ENCODE measurements around the gene MRPS14. TPM values are rescaled to one million over a fixed set of nuclear protein-coding genes. Genes with fewer than 3 reads are reported as not detected.

MRPS14 gene
- 21.1 and 37.3 TPM in 2 replicates for total RNA-seq (2011; cell fraction: chromatin; rRNA removed; ENCODE audit: low replicate concordance)
- total RNA-seq (2011; cell fraction: nucleolus; rRNA removed) = 16.8 and 19.3 TPM in 2 replicates
- 28.0 and 54.0 TPM in 2 replicates for total RNA-seq (2011; cell fraction: nucleoplasm; rRNA removed)
- total RNA-seq (2014; rRNA removed) (36.2 and 54.9 TPM in 2 replicates), total RNA-seq (2014; rRNA removed; fragmentation: Illumina TruSeq; extraction: Trizol) (52.1 and 54.4 TPM in 2 replicates), total RNA-seq (2015; rRNA removed; fragmentation: Illumina TruSeq; extraction: Trizol) (32.5 and 38.1 TPM in 2 replicates), total RNA-seq (2021) (50.2 and 51.9 TPM in 2 replicates), polyA plus RNA-seq (2011; rRNA removed) (64.1 and 78.2 TPM in 2 replicates), polyA plus RNA-seq (2014; fragmentation: Illumina TruSeq; extraction: Trizol) (41.6 and 52.1 TPM in 2 replicates), polyA plus RNA-seq (2014; fragmentation: Nextera tagmentation; extraction: Ambion mirVana) (100 to 1,000 TPM; 215 to 231 TPM), polyA plus RNA-seq (2014; rRNA removed) (55.3 and 74.1 TPM in 2 replicates), polyA minus RNA-seq (2011; rRNA and poly(A)+ RNA removed) (36.3 and 40.6 TPM in 2 replicates), Bru-seq, nascent RNA (percentile 94 among the genes with signal in this experiment), BruChase-seq, experiment 1, labeled RNA remaining after a 2-hour chase (percentile 83 among the genes with signal in this experiment), BruChase-seq, experiment 2, labeled RNA remaining after a 6-hour chase (percentile 80 among the genes with signal in this experiment)
- 29.7 and 49.3 TPM in 2 replicates for polyA plus RNA-seq (2011; cell fraction: cytosol; rRNA removed)
- 45.1 and 60.4 TPM in 2 replicates for polyA plus RNA-seq (2011; cell fraction: nucleus; rRNA removed)
- 34.4 and 50.9 TPM in 2 replicates for polyA plus RNA-seq (2012)
- 11.5 and 13.2 TPM in 2 replicates for polyA minus RNA-seq (2011; cell fraction: cytosol; rRNA and poly(A)+ RNA removed)
- 16.8 and 28.3 TPM in 2 replicates for polyA minus RNA-seq (2011; cell fraction: nucleus; rRNA and poly(A)+ RNA removed)
- long read RNA-seq, experiment 1, transcript MRPS14-201 (3 exons, 910 nt) = minor isoform, 6 of 128 reads
- long read RNA-seq, experiment 1, transcript MRPS14-202 (3 exons, 2,115 nt) = major isoform, 102 of 128 reads
- long read RNA-seq, experiment 1, partial matches to known transcripts = 5 of 128 reads
- long read RNA-seq, experiment 1, other reads (novel, unspliced or antisense) = 15 of 128 reads
- long read RNA-seq, experiment 2, transcript MRPS14-202 (3 exons, 2,115 nt) = major isoform, 28 of 41 reads
- long read RNA-seq, experiment 2, partial matches to known transcripts = 5 of 41 reads
- long read RNA-seq, experiment 2, other reads (novel, unspliced or antisense) = 5 of 41 reads
- long read RNA-seq, experiment 3, transcript MRPS14-202 (3 exons, 2,115 nt) = major isoform, 86 of 97 reads
- long read RNA-seq, experiment 3, partial matches to known transcripts = 6 of 97 reads
- long read RNA-seq, experiment 3, other reads (novel, unspliced or antisense) = 3 of 97 reads

DNA sequence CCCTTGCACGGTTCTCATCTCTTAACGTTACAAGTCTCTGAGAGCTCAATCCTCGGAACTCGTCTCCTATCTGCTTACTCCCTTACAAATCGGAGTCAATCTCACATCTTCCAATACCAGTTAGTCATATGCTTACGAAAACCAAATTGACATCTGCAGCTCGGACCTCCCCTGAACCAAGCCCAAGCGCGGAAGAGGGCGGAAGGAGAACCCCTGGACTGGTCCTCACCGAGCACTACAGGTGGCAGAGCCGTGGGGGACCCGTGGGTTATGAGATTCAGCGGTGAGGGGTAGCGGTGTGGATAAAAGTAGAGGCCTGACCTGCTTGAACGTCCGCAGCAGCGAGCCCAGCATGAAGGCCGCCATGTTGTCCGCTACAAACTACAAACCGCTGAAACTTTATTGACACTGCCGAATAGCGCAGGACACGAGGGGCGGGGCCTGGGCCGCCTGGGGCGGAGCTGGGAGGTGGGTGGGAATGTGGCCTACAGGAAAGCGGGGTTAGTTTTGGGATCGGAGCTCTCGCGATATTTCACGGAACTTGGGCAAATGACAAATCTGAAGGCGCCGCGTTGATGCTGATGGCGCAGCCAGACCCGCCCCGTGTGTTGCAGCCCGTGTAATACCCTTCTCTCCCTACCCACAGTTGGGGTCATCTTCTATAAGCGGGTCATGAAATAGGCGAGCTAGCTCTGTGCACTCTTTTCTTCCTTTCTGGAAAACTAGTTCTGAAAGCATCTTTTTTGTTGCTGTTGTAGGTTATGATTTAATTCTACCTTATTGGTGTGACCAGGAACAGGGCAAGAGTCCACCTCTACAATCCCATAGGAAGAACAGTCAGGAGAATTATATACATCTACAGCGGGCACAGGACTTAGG is at the start of gene MRPS14:
Gene MRPS14, minus strand, starts transcription at position 383 of the 879 bp plus-strand sequence. Its CDS starts 17 bp downstream, at position 366.
- Histone ChIP-seq H3K9ac (ENCODE audit: insufficient read depth in 1 of 2, low read depth in 2 of 2, low read length in 2 of 2) (peak within 1 kb of the TSS; percentile 89 to 98), H3K4me1 (replicated peaks in 1 of 2; ENCODE audit: control insufficient read depth in 2 of 2, insufficient read depth in 2 of 2, low read length in 2 of 2) (peaks cover 4 to 11% of the 10 kb centered on the region in 2 experiments; a peak in 4 of 5 replicates), H3K79me2 (ENCODE audit: control insufficient read depth, insufficient read depth, low read length) (peaks cover 39% of the 10 kb centered on the region), H4K20me1 (replicated peaks; ENCODE audit: control insufficient read depth, insufficient read depth, low read length) (no peaks in the 10 kb centered on the region), H3K27me3 (ENCODE audit: control insufficient read depth in 2 of 2, insufficient read depth in 2 of 2, low read length in 2 of 2) (no peaks in the 10 kb centered on the region), H3K4me3 (peak within 1 kb of the TSS; percentile 79), H3K9me1 (ENCODE audit: control insufficient read depth, insufficient read depth, low read length) (no peaks in the 10 kb centered on the region), H3K27ac (ENCODE audit: extremely low read depth, low read depth, low read length) (peak within 1 kb of the TSS; percentile 83), H3K9me3 (replicated peaks; ENCODE audit: control insufficient read depth, insufficient read depth, low read depth, low read length) (no peaks in the 10 kb centered on the region), H3K36me3 (ENCODE audit: control insufficient read depth, insufficient read depth, low read length) (peaks cover 29% of the 10 kb centered on the region), H3K4me2 (ENCODE audit: insufficient read depth, low read length) (peak within 1 kb of the TSS; percentile 95), H2AFZ (ENCODE audit: low read depth, low read length) (peak within 1 kb of the TSS; percentile 95)
- WGBS (ENCODE audit: insufficient coverage, low coverage, missing lambda C conversion rate) = 1% methylated on average over 42 of the region's 42 CpGs
- ATAC-seq (peak; percentile 97), FAIRE-seq (peak; percentile 99), DNase-seq (ENCODE audit: extremely low read depth in 1 of 4, low spot score in 3 of 4) (peak; percentile 97 to 100 (median 98))
- intact Hi-C loops (cut with micrococcal nuclease) (loop anchor here (1.0 to 2.0 kb wide), 2 partner anchors 20 to 24 kb away; partner anchors contain the start of gene CACYBP), in situ Hi-C loops (cut with MboI) (no loop called here)
- ChIA-PET CTCF (ENCODE audit: low intra/inter-chr PET ratio) (no interaction called here), POLR2A (interaction anchor here (0.6 to 3.5 kb wide), 24 partner anchors 8 to 1155 kb away, joined by 3 to 65 read pairs (median 4); partner anchors contain the start of genes CACYBP, GAS5 and ZBTB37)
- BruUV-seq (replicated peaks) = TSS peak; percentile 63
- TF ChIP-seq MCM2 (IDR thresholded peaks at IDR 0.05; ENCODE audit: low read depth) (no peak), SMAD2 (IDR thresholded peaks at IDR 0.05; ENCODE audit: low read depth, low read length) (no peak), DPF2 (IDR thresholded peaks at IDR 0.05) (0 out of 2 replicates have a peak, but pooled peaks have one; percentile 7), ZNF445 (CRISPR knock-in tag; IDR thresholded peaks at IDR 0.05; ENCODE audit: low read depth) (no peak), STAT5A (IDR thresholded peaks at IDR 0.05; ENCODE audit: borderline replicate concordance, low read length) (peak; percentile 48; the same call in 1 of the 2 replicates), MYC (IDR thresholded peaks at IDR 0.05; ENCODE audit: low read depth, low read length) (peak; percentile 96), MYC (CRISPR knock-in tag; IDR thresholded peaks at IDR 0.05; ENCODE audit: borderline replicate concordance, low read depth) (0 out of 2 replicates have a peak, but pooled peaks have one; percentile 51), CEBPG (CRISPR knock-in tag; IDR thresholded peaks at IDR 0.05) (0 out of 2 replicates have a peak, but pooled peaks have one; percentile 8), CEBPG (tag; conservative IDR thresholded peaks at IDR 0.05 in 1 of 2, IDR thresholded peaks at IDR 0.05 in 1 of 2) (no peak), CC2D1A (IDR thresholded peaks at IDR 0.05) (peak; percentile 52; the same call in 1 of the 2 replicates)
- TF ChIP-seq, protein P1, sequence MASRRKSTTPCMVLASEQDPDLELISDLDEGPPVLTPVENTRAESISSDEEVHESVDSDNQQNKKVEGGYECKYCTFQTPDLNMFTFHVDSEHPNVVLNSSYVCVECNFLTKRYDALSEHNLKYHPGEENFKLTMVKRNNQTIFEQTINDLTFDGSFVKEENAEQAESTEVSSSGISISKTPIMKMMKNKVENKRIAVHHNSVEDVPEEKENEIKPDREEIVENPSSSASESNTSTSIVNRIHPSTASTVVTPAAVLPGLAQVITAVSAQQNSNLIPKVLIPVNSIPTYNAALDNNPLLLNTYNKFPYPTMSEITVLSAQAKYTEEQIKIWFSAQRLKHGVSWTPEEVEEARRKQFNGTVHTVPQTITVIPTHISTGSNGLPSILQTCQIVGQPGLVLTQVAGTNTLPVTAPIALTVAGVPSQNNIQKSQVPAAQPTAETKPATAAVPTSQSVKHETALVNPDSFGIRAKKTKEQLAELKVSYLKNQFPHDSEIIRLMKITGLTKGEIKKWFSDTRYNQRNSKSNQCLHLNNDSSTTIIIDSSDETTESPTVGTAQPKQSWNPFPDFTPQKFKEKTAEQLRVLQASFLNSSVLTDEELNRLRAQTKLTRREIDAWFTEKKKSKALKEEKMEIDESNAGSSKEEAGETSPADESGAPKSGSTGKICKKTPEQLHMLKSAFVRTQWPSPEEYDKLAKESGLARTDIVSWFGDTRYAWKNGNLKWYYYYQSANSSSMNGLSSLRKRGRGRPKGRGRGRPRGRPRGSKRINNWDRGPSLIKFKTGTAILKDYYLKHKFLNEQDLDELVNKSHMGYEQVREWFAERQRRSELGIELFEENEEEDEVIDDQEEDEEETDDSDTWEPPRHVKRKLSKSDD (conservative IDR thresholded peaks at IDR 0.05; ENCODE audit: low read length) = peak; percentile 82
- TF ChIP-seq, protein P2, sequence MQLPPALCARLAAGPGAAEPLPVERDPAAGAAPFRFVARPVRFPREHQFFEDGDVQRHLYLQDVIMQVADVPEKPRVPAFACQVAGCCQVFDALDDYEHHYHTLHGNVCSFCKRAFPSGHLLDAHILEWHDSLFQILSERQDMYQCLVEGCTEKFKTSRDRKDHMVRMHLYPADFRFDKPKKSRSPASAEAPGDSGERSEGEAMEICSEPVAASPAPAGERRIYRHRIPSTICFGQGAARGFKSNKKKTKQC (CRISPR knock-in tag; IDR thresholded peaks at IDR 0.05) = peak; percentile 87; the same call in 1 of the 2 replicates

Data from K562 (cell line).